ENCODE measurements around the gene PKLR. TPM values are rescaled to one million over a fixed set of nuclear protein-coding genes. Genes with fewer than 3 reads are reported as not detected.
"Not testable (repeated sequence)": the region's sequence is repeated elsewhere in the genome, so short reads cannot be mapped to it uniquely, and the experiment has no call there.

The PKLR gene
- polyA plus RNA-seq, 3 donors: 8.6 to 11.8 (median 9.1) TPM

- no peak for DNase-seq
Observed at GRCh38 chr1:155320252-155320651, 19.0 kb upstream of the PKLR start.

GRCh38 chr1:155319536-155319935 is 18.3 kb upstream of the PKLR start:
- no peak for DNase-seq

GRCh38 chr1:155318082-155318481 is 16.8 kb upstream of the PKLR start:
- no peak for DNase-seq

GRCh38 chr1:155316922-155317321 is 15.7 kb upstream of the PKLR start:
- DNase-seq: no peak

GRCh38 chr1:155313261-155313660 is 12.0 kb upstream of the PKLR start:
- DNase-seq: no peak

- no peak for DNase-seq
Observed at GRCh38 chr1:155309423-155310021, 8.3 kb upstream of the PKLR start.

GRCh38 chr1:155308493-155309422 is 7.5 kb upstream of the PKLR start, which contains the start of gene FDPS:
FDPS (plus strand) TSS chr1:155308866; CDS start chr1:155309790, 924 bp downstream.
- DNase-seq: peak; percentile 99

GRCh38 chr1:155307247-155307740 is 6.1 kb upstream of the PKLR start:
- no peak for DNase-seq

GRCh38 chr1:155305881-155306391 is 4.7 kb upstream of the PKLR start:
- DNase-seq: no peak

GRCh38 chr1:155304558-155305063 is 3.4 kb upstream of the PKLR start:
- no peak for DNase-seq

GRCh38 chr1:155300553-155301329 is 497 bp downstream of the PKLR start:
- DNase-seq: no peak

GRCh38 chr1:155300024-155300423 is 1.2 kb downstream of the PKLR start:
- no peak for DNase-seq

- DNase-seq: no peak
Observed at GRCh38 chr1:155297384-155297783, 3.9 kb downstream of the PKLR start.

- no peak for DNase-seq
Observed at GRCh38 chr1:155296661-155297060, 4.6 kb downstream of the PKLR start.

GRCh38 chr1:155295942-155296267 is 5.3 kb downstream of the PKLR start:
- no peak for DNase-seq

GRCh38 chr1:155295183-155295941 is 5.9 kb downstream of the PKLR start:
- no peak for DNase-seq

GRCh38 chr1:155294520-155295182 is 6.6 kb downstream of the PKLR start:
- no peak for DNase-seq

- no peak for DNase-seq
Observed at GRCh38 chr1:155293086-155293749, 8.0 kb downstream of the PKLR start.

GRCh38 chr1:155291006-155291405 is 10.2 kb downstream of the PKLR start:
- not testable (repeated sequence) for DNase-seq

GRCh38 chr1:155287987-155288543 is 13.2 kb downstream of the PKLR start:
- DNase-seq: no peak

All from renal pelvis (tissue), 4 donors.